Endodermal cell (in vitro differentiated cells): ENCODE measurements around the gene TIMMDC1. TPM values are rescaled to one million over a fixed set of nuclear protein-coding genes. Genes with fewer than 3 reads are reported as not detected.
A peak's percentile ranks its signal among the peaks of the same experiment; 100 is the strongest.

Experiments
- DNase-seq: peaks from one replicate; pipeline ENCODE4 v3.0.0-alpha.2; 2017
- H3K27ac ChIP-seq: 2 replicates; pipeline ENCODE4 v1.5.1; 2013; ENCODE audit warnings: mild to moderate bottlenecking, low read depth, low read length, moderate library complexity
- H3K27me3 ChIP-seq: 2 replicates; pipeline ENCODE4 v1.6.1; 2013; ENCODE audit warnings: mild to moderate bottlenecking, low read length, moderate library complexity; ENCODE audit not compliant: insufficient read depth, control insufficient read depth, poor library complexity, severe bottlenecking
- H3K36me3 ChIP-seq: 2 replicates; pipeline ENCODE4 v1.7.0; 2013; ENCODE audit warnings: mild to moderate bottlenecking, low read length, moderate library complexity; ENCODE audit not compliant: control insufficient read depth, insufficient read depth
- H3K4me1 ChIP-seq: one replicate; pipeline ENCODE4 v1.7.0; 2013; ENCODE audit warnings: low read length; ENCODE audit not compliant: control insufficient read depth, insufficient read depth
- H3K4me3 ChIP-seq: 2 replicates; pipeline ENCODE4 v1.5.1; 2013; ENCODE audit warnings: mild to moderate bottlenecking, low read length, moderate library complexity
- H3K9ac ChIP-seq: 2 replicates; pipeline ENCODE4 v1.6.1; 2013; ENCODE audit warnings: mild to moderate bottlenecking, low read length, moderate library complexity; ENCODE audit not compliant: poor library complexity, severe bottlenecking; ENCODE audit errors: extremely low read depth
- H3K9me3 ChIP-seq: 2 replicates; pipeline ENCODE4 v1.6.1; 2013; ENCODE audit warnings: mild to moderate bottlenecking, low read length, moderate library complexity; ENCODE audit not compliant: control insufficient read depth
- H3K27ac Mint-ChIP-seq: 2 replicates; pipeline ENCODE4 v1.8.0; 2020; ENCODE audit warnings: mixed read lengths
- H3K27me3 Mint-ChIP-seq: 2 replicates; pipeline ENCODE4 v1.8.0; 2021; ENCODE audit warnings: mild to moderate bottlenecking, mixed read lengths; ENCODE audit not compliant: insufficient read depth
- H3K36me3 Mint-ChIP-seq: 2 replicates; pipeline ENCODE4 v1.8.0; 2020; ENCODE audit warnings: low read depth, mixed read lengths
- H3K4me1 Mint-ChIP-seq: 2 replicates; pipeline ENCODE4 v1.8.0; 2020; ENCODE audit warnings: mixed read lengths
- H3K4me3 Mint-ChIP-seq: 2 replicates; pipeline ENCODE4 v1.8.0; 2020; ENCODE audit warnings: mild to moderate bottlenecking, moderate library complexity, mixed read lengths
- H3K9me3 Mint-ChIP-seq: 2 replicates; pipeline ENCODE4 v1.8.0; 2020; ENCODE audit warnings: mild to moderate bottlenecking, mixed read lengths
- CTCF ChIP-seq: fragments of 200-600 bp; sonication (generic); conservative IDR thresholded peaks from 2 replicates; pipeline ENCODE4 v1.5.0; 2021; ENCODE audit warnings: antibody characterized with exemption, mild to moderate bottlenecking
- WGBS, 2 experiments: methylation state at CpG; one replicate each; pipeline versions ENCODE4 v1.1.5 to v1.1.7; 2013; ENCODE audit warnings: missing lambda C conversion rate in 2 of 2, mixed read lengths in 1 of 2; ENCODE audit not compliant: insufficient coverage in 1 of 2, insufficient read length in 1 of 2; 5-methylcytosine and 5-hydroxymethylcytosine counted together
- total RNA-seq, 2 donors: library from RNA; stranded (reverse); fragmentation: NEBNext Ultra II Directional in 1 of 2; extraction: Animal tissue kit (Norgen Biotek cat#: 25700) in 1 of 2; gene quantifications; 2 replicates in 1 of 2; 3 replicates in 1 of 2; pipeline ENCODE4 v1.2.1, GENCODE V29; 2021

TIMMDC1 gene
- total RNA-seq, 2 donors from 2014 or later, result 107 to 119 TPM

DNA sequence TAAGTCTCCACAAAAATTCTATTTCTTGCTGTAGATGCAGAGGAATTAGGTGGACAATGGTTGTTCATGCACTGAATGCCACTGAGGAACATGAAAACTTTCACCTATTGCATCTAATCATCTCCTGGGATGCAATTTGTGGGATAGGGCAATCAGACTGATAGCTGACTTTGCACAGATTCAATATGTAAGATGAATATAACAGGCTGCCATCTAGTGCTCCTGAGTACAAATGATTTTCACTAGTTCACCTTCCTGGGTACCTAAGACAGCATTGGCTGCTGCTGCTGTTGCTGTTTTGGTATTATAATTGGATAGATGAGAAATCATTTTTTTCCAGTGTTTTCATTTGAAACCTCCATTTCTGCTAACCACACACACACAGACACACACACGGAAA is 19.7 kb downstream of the TIMMDC1 start:
- no peak for TF ChIP-seq CTCF
- Mint-ChIP-seq H3K27ac (no peak overlapping the region), H3K4me3 (no peak overlapping the region), H3K4me1 (no peaks in the 10 kb centered on the region), H3K36me3 (peaks cover 81% of the 10 kb centered on the region), H3K9me3 (peaks cover 18% of the 10 kb centered on the region), H3K27me3 (no peaks in the 10 kb centered on the region)
- Histone ChIP-seq H3K9me3 (peaks cover 27% of the 10 kb centered on the region), H3K27ac (no peak overlapping the region), H3K36me3 (peaks cover 92% of the 10 kb centered on the region), H3K4me1 (no peaks in the 10 kb centered on the region), H3K27me3 (no peaks in the 10 kb centered on the region), H3K9ac (no peak overlapping the region), H3K4me3 (no peak overlapping the region)
- DNase-seq, result no peak
- WGBS, 2 experiments, result 100% methylated on average over 1 of the region's 1 CpG; no CpG with 5 or more reads in 1 of the 2 experiments

- H3K4me3 Mint-ChIP-seq, result no peak overlapping the region
- no peak overlapping the region for H3K9ac ChIP-seq
- peak; percentile 56 for TF ChIP-seq CTCF
- peaks cover 27% of the 10 kb centered on the region for H3K36me3 Mint-ChIP-seq
- peaks cover 14% of the 10 kb centered on the region for H3K9me3 ChIP-seq
- peaks cover 41% of the 10 kb centered on the region for H3K36me3 ChIP-seq
- no peaks in the 10 kb centered on the region for H3K4me1 Mint-ChIP-seq
- H3K27ac Mint-ChIP-seq, result no peak overlapping the region
- DNase-seq, result no peak
- no peak overlapping the region for H3K27ac ChIP-seq
- H3K27me3 Mint-ChIP-seq, result no peaks in the 10 kb centered on the region
- no peaks in the 10 kb centered on the region for H3K4me1 ChIP-seq
- WGBS, 2 experiments, result 85 to 100% methylated on average over 1 to 4 of the region's 4 CpGs
- no peaks in the 10 kb centered on the region for H3K27me3 ChIP-seq
- H3K9me3 Mint-ChIP-seq, result peaks cover 13% of the 10 kb centered on the region
- H3K4me3 ChIP-seq, result no peak overlapping the region
Observed at GRCh38 chr3:119524931-119525662, 26.8 kb downstream of the TIMMDC1 start.

- Histone ChIP-seq H3K27ac (no peak overlapping the region), H3K9ac (no peak overlapping the region)
- DNase-seq, result no peak
Observed at GRCh38 chr3:119527714-119528113, 29.4 kb downstream of the TIMMDC1 start.

More at GRCh38 chr3:119527714-119528113, 29.4 kb downstream of the TIMMDC1 start:
- Histone ChIP-seq H3K4me3 (no peak overlapping the region), H3K4me1 (no peaks in the 10 kb centered on the region), H3K9me3 (no peaks in the 10 kb centered on the region), H3K36me3 (peaks cover 20% of the 10 kb centered on the region), H3K27me3 (no peaks in the 10 kb centered on the region)
- TF ChIP-seq CTCF, result no peak
- Mint-ChIP-seq H3K27ac (no peak overlapping the region), H3K27me3 (no peaks in the 10 kb centered on the region), H3K4me3 (no peak overlapping the region), H3K9me3 (no peaks in the 10 kb centered on the region), H3K4me1 (no peaks in the 10 kb centered on the region), H3K36me3 (peaks cover 6% of the 10 kb centered on the region)
- WGBS, 2 experiments, result 97 to 100% methylated on average over 3 to 5 of the region's 5 CpGs
